Stimulated activated CD4-positive, alpha-beta T cell treated with anti-CD3 and anti-CD28 coated beads, Interleukin-4, amount 100 ng/mL, for 1 hour (primary cell): Measurements from ENCODE around the gene PHF14.
"Not testable (repeated sequence)": the region's sequence is repeated elsewhere in the genome, so short reads cannot be mapped to it uniquely, and the experiment has no call there.

ENCODE experiments used
- DNase-seq: peaks from one replicate; pipeline ENCODE4 v3.0.0-alpha.2; 2020

Gene PHF14

DNA sequence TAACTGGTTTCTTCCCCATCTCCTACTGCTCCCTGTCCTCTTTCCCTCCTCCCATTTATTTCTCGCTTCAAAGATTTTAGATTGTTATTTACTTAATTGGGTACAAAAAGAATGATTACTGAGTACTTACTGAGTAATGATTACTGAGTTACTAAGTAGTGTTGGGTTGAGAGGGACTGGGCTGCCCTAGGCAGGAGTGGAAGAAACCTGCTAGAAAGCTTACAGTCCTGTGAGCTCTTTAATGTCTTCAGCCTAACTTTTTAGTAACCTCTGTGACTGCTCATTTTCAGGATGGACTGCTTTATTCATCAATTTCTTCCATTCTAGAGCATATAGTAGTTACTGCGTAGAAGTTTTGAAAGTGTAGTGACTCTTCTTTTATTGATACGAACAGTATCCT lies 7.6 kb downstream of the PHF14 start:
- DNase-seq: no peak

DNA sequence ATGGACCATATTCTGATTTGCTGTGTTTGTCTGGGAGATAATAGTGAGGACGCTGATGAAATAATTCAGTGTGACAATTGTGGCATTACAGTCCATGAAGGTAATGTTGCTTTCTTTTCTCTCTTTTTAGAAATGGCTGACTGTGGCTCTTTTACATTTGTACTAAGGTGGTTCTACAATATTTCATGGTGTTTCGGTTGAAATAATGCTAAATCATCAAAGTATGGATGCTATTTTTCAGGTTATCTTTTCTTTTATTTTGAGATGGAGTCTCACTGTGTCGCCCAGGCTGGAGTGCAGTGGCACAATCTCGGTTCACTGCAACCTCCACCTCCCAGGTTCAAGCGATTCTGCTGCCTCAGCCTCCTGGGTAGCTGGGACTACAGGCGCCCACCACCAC lies 17.1 kb downstream of the PHF14 start:
- DNase-seq: not testable (repeated sequence)

DNA sequence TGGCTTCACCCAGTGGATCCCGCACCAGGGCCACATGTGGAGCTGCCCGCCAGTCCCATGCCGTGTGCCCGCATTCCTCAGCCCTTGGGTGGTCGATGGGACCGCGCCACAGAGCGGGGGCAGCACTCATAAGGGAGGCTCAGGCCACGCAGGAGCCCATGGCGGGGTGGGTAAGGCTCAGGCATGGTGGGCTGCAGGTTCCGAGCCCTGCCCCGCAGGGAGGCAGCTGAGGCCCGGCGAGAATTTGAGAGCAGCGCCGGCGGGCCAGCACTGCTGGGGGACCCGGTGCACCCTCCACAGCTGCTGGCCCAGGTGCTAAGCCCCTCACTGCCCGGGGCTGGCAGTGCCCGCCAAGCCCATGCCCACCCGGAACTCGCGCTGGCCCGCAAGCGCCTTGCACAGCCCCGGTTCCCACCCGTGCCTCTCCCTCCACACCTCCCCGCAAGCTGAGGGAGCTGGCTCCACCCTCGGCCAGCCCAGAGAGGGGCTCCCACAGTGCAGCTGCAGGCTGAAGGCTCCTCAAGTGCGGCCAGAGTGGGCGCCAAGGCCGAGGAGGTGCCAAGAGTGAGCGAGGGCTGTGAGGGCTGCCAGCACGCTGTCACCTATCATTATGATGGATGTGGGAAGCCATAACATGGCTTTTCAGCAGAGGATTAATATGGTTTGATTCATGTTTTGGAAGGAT lies 22.0 kb downstream of the PHF14 start:
- not testable (repeated sequence) for DNase-seq

DNA sequence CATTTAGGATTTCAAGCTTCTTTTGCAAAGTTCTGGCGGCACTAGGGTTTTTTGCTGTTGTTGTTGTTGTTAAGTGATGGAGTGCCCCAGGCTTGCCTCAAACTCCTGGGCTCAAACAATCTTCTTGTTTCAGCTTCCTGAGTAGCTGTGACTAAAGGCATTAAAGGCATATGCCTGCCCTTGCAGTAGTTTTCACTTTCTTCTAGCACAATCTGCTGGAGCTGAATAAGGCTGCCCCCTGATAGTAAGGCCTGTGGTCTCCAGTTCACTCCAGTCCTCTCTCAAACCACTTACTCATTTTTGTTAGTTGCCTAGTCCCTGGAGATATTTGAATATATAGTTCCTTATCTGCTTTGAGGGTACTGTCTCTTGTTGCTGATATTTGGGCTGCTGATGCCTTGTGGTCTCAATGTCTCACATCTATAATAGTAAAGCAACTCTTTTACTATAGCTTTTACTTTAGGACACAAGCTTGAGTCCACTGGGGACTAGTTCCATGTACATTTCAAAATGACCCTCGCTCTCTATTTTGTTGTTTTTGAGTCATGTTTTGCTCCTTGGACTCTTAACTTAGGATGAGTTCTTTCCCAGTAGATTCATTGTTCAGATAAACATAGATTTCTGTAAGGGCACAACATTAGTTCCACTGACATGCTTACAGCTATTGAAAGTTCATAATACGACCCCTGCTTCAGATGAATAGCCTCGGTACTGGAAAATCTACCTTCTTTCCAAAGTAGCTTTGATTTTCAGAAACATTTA lies 25.5 kb downstream of the PHF14 start:
- DNase-seq: no peak

DNA sequence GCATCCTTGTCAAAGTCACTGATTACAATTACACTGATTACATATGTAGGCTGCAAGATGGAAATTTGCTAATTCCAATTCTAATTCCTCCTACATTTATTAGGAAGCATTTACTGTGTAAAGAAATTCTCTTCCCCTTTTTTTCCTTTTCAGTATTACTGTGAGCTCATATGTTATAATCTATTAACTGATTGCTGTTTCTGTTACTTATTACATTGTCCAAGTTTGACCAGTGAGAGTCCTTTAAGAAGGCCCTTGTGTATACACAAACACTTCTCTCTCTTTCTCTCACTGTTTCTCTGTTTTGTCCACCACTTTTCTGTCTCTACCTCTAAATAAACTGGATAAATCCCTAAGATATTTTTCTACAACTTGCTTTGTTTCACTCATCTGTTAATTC lies 31.5 kb downstream of the PHF14 start:
- no peak for DNase-seq

DNA sequence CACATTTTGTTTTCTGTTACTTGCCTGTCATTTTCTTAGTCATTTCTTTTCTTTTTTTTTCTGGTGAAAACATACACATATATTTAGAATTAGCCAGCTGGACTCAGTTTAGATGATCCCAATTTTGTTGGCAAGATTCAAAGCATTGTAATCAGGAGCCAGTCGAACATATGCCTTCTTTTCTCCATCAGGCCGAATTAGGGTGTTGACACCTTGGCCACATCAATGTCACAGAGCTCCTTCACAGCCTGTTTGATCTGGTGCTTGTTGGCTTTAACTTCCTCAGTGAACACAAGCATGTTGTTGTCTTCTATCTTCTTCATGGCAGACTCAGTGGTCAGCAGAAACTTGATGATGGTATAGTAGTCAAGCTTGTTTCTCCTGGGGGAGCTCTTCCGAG lies 32.6 kb downstream of the PHF14 start:
- no peak for DNase-seq

DNA sequence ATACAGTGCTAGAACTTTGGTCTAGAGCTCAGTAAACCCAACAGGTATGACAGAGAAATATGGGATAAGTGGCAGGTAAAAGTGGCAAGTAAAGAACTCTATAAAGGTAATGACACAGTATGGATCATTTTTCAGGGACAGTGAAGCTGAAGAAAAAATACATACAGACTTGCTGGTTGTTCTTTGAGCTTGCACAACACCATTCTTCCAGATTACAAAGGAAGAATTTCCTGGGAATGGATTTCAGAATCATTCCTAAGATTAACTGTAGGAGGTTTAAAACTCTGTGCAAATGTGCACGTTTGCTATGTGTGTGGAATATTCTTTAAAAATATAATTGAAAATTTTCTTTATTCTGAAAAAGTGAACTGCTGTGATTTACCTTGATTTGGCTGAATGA lies 36.0 kb downstream of the PHF14 start:
- DNase-seq: no peak

DNA sequence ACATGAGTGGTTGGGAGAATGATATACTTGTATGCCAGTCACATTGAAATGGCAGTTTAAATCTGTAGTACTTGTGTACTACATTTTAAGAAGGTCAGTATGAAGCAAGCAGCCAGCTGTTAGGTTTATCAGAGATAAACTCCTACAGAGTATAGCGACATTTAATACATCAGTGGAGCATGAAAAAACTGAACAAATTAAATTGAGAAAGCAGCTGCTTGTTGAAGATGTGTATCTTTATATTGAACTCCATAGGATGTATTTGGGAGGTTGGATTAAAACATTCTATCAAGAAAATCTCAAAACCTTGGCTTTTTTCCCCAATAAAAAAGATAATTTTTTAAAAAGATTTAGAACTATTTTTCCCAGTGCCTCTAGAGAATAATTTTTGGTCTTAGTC lies 47.8 kb downstream of the PHF14 start:
- no peak for DNase-seq

DNA sequence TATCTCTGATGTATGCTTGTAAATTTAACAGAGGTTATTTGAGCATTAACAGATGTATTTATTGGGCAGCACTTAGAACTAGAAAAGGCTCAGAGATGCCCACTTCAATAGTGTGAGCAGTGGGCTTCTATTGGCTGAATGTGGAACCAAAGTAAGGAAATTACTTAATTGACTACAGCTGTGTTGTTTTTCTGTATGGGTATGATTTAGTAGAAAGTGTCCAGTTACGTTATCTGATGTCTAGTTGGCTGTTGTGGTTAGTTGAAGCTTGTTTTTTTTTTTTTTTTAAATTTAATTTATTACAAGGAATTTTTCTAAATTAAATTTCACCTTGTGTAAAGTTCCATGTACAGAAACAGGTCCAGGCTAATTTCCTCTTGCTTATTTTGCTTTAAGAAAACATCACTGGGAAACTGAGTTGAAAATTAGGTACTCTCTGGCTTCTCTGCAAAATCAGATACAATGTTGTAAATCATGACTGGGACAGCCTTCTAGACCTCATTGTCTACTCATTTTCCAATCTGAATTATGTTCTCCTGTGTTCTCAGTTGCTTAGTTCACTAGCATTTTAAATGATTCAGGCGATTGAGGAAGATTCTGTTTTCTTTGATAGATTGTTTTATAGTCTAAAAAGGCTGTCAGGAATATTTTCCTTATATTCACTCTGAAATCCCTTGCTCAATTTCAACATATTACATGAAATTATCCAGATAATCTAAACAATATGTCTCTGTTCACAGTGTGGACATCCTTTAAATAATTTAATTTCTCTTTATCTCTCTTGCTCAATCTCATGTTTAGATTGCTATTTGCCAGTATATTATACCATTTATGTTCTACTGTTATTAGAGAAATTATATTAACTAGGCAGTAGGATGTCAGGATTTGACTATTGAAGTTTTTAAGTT lies 53.0 kb downstream of the PHF14 start:
- DNase-seq: no peak

DNA sequence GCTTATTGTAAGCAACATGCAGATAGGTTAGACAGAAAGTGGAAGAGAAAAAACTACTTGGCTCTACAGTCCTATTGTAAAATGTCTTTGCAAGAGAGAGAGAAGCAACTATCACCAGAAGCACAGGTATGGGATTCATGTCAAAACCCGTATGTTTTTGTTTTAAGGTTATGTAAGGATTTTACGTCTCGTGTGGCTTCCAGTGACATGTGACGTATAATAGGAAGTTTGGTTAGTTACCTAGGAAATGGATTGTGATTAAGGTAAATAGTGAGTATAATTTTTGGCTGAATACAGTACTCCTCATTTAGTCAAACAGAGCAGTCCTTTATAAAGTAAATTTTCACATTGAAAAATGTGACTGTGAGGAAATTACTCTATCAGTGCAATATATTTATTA lies 62.0 kb downstream of the PHF14 start:
- DNase-seq: no peak

DNA sequence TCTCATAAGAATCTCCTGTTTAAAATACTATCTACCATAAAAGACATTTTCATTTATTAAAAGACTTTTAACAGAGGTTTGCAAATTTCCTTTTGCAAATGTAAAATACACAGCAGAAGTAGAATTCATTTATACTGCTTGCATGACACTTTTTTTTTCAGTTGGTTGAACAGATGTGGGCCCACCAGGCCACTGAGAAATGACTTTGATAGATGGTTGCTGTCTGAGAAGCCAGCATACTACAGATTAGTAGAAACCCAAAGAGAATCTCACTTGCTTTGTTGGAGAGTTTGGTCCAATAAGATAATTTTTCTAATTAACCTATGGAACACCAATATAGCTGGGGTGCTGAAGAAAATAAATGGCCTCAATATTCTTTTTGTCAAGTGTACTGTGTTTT lies 66.3 kb downstream of the PHF14 start:
- DNase-seq: no peak

DNA sequence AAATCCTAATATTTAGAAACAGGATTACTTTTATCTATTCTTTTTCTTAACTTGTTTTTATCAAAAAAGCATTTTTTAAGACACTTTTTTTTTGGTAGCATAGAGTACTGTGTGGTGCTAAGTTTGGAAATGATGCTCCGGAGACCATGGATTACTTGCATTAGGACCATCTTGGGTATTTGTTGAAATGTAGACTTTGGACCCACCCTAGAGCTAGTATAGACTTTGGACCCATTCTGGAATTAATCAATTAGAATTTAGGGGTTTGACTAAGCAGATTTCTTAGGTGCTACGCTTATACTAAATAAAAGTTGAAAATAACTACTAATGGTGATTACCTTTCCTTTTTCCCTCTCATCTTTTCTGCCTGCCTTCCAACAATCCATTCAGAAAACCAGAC lies 80.4 kb downstream of the PHF14 start:
- no peak for DNase-seq

DNA sequence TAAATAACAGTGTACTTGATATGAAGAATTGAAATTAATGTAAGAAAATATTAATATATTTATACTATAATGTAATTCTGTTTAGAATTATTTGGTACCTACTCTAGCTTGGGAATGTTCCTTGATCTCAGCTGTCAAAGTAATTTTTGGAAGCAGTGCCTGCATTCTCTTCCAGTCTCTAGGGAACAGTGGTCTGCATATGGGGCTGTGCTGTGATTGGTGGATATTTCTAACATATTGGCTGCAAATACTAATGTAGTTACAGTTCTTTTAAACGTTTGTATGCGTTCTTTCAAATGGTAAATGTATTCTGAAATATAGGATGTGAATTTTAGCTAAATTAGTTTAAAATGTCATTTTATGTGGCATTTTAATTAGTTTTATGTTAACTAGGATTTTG lies 87.2 kb downstream of the PHF14 start:
- DNase-seq: no peak

DNA sequence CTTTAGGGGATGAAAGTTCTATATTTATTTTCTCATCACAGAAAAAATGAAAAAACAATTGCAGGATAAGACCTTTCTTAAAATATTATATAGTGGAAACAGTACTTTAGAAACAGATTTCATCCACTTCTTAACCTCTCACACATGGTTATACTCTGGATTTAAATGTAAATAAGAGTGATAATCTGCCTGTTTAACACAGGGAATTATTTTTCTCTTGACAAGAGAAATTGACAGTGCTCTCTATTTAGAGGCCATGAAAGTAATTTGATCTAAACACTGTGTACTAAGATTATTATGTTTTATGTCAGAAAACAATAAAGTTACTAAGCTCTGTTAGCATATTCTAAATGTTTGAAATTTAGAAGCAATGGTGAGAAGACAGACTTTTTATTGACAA lies 88.4 kb downstream of the PHF14 start:
- no peak for DNase-seq

DNA sequence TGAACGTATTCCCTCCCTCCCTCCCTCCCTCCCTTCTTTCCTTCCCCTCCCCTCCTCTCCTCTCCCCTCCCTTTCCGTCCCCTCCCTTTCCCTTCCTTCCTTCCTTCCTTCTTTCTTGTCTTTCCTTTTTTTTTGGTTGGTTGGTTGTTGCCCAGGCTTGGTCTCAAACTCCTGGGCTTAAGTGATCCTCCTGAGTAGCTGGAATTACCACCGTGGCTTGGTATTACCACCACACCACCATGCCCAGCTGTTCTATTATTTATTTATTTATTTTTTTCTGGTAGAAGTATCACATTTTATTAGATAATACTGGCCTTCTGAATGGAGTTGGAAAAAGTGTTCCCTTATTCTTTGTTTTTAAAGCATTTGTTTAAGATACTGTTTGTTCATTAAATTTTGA lies 95.9 kb downstream of the PHF14 start:
- DNase-seq: no peak

DNA sequence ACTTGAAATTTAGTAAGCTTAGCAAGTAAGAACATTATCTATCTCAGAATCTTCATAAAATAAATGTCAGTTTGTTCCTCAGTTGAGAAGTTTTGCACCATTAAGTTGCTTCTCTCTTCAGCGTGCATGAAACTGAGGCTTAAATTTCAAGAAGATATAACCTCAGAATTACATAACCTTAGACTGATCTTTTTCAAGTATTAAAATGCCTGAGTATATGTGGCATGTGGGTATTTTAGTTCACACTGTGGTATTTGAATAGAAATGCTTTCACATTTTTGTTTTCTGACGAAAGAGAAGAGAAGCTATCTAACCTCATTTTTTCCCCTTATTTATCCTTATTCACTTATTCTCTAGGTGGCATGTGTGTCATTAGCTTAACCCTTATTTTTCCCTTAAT lies 104.1 kb downstream of the PHF14 start:
- DNase-seq: no peak

DNA sequence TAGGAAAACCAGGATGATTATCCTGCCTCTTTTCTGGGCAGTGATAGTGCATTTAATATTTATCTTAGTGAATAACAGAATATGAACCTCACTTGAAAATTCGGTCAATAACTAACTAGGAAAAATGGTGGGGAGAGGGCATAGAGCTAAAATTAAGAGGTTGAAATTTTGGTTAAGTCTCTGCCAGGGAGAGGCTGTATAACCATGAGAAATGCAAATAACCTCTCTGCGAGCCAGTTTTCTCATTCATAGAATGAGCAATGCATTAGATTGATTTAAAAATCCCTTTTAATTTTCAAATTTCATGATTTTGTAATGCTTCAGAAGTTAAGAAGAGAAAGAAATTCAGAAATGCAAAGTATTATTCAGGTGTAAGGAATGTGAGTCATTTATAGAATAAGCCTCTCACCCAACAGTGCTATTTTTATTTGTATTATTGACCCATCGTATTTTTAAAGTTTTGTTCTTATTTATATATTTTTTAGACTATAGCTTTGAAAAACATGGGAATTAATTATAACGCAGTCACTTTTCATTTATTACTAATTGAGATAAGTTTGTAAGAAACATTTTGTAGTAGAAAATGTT lies 104.7 kb downstream of the PHF14 start:
- no peak for DNase-seq

DNA sequence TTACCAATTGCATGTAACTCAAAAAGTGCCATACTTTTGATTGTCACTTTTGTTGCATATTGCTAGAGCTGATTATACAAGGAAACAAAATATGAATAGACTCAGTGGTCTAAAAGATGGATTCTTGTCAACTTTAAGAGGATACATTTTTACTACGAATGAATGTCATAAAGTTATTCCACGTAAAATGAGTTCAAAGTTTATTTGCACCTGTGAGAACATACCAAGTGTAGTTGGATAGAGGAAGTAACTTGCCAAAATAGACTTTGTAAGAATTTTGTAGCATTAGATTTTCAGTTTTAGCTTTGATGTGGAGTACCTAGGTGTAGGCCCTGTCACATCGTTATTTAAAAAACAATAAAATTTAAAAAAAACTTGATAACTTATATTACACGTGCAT lies 106.2 kb downstream of the PHF14 start:
- no peak for DNase-seq

DNA sequence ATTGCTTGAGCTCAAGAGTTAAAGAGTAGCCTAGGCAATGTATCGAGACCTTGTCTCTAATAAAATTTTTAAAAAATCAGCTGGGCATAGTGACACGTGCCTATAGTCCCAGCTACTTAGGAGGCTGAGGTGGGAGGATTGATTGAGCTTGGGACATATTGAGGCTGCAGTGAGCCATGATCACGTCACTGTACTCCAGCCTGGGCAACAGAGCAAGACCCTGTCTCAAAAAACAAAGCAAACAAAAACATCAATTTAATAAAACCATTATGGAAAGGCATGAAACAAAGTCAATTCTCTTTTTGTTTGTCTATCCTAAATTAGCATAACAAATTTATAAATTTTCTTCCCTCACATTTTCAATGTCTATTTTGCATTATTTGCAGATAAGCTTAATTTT lies 108.4 kb downstream of the PHF14 start:
- DNase-seq: no peak

DNA sequence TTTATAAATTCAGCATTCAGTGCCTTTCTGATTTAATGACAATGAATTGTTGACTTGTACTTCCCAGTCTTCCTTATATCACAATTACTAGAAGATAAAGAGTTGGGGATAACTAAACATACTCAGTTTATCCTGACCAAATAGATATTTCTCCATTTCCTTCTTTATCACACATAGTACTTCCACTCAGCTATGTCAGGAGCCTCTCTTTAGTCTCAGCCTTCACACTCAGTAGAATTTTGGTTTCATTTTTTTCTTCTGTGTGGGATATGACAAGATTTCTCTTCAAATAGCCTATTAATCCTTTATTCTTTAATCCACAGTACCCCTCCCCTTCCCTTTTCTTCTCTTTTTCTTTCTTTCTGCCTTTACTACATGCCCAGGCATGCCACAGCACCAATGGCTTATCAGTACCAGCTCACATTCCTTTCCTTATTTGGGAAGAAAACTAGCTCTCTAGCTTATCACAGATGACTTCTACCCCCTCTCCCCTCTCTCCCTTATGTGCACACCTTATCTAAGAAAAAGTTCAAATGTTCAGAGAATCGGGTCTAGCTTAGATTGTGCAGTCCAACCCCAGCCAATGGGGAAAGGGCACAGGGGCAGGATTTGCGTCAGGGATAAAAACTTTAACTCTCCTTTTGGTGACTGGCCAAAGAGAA lies 109.0 kb downstream of the PHF14 start:
- no peak for DNase-seq

DNA sequence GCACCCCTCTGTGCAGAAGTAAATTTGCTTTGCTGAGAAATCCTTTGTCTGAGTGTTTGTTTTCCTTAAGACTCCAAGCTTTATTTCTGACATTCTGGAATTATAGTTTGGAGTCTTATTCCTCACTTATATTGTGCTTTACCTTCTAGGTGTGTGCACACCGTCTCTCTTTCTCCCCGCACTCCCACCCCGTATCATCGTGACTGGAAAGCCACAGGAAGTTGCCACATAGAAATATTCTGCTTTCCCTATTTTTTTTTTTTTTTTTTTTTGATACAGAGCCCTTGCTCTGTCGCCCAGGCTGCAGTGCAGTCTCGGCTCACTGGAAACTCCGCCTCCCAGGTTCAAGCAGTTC lies 109.5 kb downstream of the PHF14 start:
- no peak for DNase-seq

DNA sequence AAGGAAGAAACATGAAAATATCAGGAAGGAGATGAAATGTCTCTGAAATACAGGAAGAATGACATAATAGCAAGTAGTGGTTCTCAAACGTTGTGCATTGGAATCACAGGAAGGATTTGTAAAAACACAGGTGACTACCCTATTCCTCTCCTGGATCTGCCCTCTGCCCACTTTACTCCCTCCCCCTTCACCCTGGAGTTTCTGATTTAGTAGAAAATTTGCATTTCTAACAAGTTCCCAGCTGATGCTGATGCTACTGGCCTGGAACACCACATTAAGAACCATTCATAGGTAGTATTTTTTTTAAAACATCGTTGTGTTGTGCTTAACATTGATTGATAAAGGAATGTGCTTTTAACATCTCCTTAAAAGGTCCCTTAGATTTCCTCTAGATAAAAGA lies 130.9 kb downstream of the PHF14 start:
- DNase-seq: no peak

DNA sequence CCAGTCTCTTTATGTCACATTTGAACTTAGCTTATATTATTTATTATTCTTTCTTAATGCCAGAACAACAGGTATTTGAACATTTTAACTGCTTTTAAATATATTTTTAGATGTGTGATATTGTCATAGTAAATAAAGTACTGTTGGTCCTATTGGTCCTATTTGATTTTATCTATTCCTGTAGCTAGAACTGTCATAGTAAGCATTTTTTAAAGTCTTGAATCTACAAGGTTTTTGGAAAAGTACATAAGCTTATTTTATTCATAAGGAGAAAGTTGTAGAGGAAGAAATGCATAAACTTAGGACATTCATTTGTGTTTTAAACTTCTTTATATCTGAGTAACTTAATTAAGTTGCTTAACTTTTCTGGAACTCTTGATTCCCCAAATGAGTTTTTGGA lies 136.0 kb downstream of the PHF14 start:
- no peak for DNase-seq
